ENCODE data around the gene MDFI.

The MDFI gene

DNA sequence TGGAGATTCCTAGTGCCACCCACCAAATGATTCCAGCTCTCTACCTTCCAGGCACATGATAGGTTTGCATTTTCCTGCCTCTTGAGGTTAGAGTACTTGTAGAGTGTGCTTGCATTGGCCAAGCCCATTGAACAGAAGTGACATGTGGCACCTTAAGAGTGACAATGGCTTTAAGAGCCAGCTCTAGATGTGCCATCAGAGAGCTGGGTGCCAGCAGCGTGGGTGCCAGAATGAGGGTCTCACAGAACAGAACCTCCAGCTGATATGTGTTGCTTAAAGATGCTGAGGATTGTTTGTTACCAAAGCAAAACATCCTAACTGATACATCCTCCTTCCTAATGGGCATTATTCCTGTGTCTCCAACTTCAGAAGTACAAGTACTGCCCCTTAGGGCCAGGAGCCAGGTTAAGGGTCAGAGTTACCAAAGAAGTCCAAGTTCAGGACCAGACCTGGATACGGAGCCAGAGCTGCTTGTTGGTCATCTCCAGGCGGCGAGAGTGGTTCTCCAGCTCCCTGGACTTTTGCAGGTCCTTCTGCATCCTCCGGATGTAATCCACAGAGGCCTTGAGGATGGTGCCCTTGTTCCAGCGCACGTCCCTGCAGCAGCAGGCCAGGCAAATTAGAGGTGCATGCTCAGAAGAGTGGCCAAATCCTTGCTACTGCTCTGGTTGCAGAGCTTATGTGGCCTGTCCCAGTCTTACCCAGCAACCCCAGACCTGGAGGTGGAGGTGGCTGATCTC is 47.5 kb downstream of the MDFI start:
- Histone ChIP-seq H3K79me2 (ENCODE audit: insufficient read depth, low read length) (no peaks in the 10 kb centered on the region), H3K36me3 (ENCODE audit: insufficient read depth, low read length) (peaks cover 12% of the 10 kb centered on the region; the same call in 1 of the 2 replicates), H3K9me3 (ENCODE audit: low read length) (no peaks in the 10 kb centered on the region), H3K9ac (ENCODE audit: low read length) (no peak overlapping the region), H2AFZ (ENCODE audit: low read length) (no peak overlapping the region), H3K4me3 (ENCODE audit: low read depth, low read length, poor library complexity, severe bottlenecking) (no peak overlapping the region), H3K4me1 (ENCODE audit: insufficient read depth, low read length, severe bottlenecking) (peaks cover 16% of the 10 kb centered on the region), H3K9me2 (ENCODE audit: low read depth, low read length) (no peaks in the 10 kb centered on the region), H3K4me2 (ENCODE audit: low read length) (no peak overlapping the region), H3F3A (ENCODE audit: insufficient read depth, low read length) (no peaks in the 10 kb centered on the region), H3K27me3 (ENCODE audit: insufficient read depth, low read length) (no peaks in the 10 kb centered on the region), H3K27ac (ENCODE audit: low read depth, low read length, poor library complexity, severe bottlenecking) (no peak overlapping the region), H4K20me1 (ENCODE audit: insufficient read depth, low read length) (no peaks in the 10 kb centered on the region)
- TF ChIP-seq, protein P1, sequence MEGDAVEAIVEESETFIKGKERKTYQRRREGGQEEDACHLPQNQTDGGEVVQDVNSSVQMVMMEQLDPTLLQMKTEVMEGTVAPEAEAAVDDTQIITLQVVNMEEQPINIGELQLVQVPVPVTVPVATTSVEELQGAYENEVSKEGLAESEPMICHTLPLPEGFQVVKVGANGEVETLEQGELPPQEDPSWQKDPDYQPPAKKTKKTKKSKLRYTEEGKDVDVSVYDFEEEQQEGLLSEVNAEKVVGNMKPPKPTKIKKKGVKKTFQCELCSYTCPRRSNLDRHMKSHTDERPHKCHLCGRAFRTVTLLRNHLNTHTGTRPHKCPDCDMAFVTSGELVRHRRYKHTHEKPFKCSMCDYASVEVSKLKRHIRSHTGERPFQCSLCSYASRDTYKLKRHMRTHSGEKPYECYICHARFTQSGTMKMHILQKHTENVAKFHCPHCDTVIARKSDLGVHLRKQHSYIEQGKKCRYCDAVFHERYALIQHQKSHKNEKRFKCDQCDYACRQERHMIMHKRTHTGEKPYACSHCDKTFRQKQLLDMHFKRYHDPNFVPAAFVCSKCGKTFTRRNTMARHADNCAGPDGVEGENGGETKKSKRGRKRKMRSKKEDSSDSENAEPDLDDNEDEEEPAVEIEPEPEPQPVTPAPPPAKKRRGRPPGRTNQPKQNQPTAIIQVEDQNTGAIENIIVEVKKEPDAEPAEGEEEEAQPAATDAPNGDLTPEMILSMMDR (IDR thresholded peaks at IDR 0.05; ENCODE audit: low read length) = no peak
- no peak for TF ChIP-seq EZH2 (IDR thresholded peaks at IDR 0.05; ENCODE audit: borderline replicate concordance, low read length)

DNA sequence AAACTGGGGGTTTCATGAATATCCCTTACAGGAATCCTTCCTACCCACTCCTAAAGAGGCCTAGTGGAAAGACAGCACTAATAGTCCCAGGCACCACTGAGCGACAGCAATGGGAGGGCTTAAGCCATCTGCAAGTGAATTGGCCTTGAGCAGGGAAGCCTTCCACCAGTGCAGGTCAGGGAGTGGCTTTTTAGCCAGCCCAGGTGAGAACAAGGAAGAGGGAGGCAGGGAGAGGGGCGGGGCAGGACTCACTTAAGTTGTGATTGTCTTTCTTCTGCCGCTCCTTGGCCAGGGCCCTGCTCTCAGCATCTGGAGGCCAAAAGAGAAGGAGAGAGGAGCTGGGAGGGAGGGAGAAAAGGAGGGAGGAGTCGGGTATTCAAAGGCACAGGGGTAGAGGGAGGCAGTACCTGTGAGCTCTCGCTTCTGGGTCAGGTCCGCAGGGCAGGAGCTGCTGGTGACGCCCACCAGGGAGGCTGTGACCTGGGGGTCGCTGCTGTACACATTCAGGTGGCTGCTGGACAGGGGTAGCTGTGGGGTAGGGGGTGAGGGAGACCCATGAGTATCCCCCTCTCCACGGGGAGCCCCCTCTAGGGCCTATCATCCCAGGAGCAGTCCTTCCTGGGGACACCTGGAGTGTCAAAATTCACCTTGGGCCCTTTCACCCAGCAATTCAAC is 49.4 kb downstream of the MDFI start:
- H3K4me2 ChIP-seq (ENCODE audit: low read length) = no peak overlapping the region
- peaks cover 12% of the 10 kb centered on the region; the same call in 1 of the 2 replicates for H3K36me3 ChIP-seq (ENCODE audit: insufficient read depth, low read length)
- H3K27me3 ChIP-seq (ENCODE audit: insufficient read depth, low read length) = no peaks in the 10 kb centered on the region
- H4K20me1 ChIP-seq (ENCODE audit: insufficient read depth, low read length) = no peaks in the 10 kb centered on the region
- no peaks in the 10 kb centered on the region for H3F3A ChIP-seq (ENCODE audit: insufficient read depth, low read length)
- no peaks in the 10 kb centered on the region for H3K9me3 ChIP-seq (ENCODE audit: low read length)
- no peaks in the 10 kb centered on the region for H3K9me2 ChIP-seq (ENCODE audit: low read depth, low read length)
- TF ChIP-seq, protein P1 (IDR thresholded peaks at IDR 0.05; ENCODE audit: low read length) = no peak
- TF ChIP-seq EZH2 (IDR thresholded peaks at IDR 0.05; ENCODE audit: borderline replicate concordance, low read length) = no peak
- no peak overlapping the region for H3K4me3 ChIP-seq (ENCODE audit: low read depth, low read length, poor library complexity, severe bottlenecking)
- H3K9ac ChIP-seq (ENCODE audit: low read length) = no peak overlapping the region
- no peak overlapping the region for H2AFZ ChIP-seq (ENCODE audit: low read length)
- peaks cover 12% of the 10 kb centered on the region for H3K4me1 ChIP-seq (ENCODE audit: insufficient read depth, low read length, severe bottlenecking)
- H3K79me2 ChIP-seq (ENCODE audit: insufficient read depth, low read length) = no peaks in the 10 kb centered on the region
- no peak overlapping the region for H3K27ac ChIP-seq (ENCODE audit: low read depth, low read length, poor library complexity, severe bottlenecking)

DNA sequence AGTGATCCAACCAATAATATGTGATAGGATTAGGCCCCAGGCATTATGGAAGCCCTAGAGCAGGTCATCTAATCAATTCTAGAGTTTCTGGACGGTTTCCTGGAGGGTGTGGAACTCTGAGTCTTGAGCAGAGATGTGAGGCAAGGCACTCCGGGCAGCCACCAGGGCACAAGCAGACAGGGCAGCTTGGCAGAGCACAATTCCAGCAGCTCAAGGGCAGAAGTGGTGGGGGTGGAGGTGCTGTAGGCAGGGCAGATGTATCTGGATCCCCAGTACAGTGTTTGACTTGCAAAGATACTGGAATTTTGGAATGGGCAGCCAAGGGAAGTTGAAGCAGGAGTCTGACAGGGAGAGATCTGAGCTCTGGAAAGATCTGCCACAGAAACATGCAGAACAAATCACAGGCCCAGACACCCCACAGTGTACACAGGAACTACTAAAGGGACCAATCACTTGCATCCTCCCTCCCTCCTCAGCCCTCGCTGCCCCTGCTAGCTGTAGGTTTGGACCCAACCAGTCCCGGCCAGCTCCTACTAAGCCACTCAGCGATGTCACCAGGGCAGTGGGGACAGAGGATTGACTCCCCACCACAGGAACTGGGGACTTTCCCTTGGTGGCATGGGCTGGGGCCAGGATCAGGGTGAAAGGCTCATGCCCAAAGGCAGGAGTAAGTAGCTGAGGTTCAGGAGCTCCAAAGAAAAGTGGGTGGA is 50.1 kb downstream of the MDFI start:
- no peaks in the 10 kb centered on the region for H3K27me3 ChIP-seq (ENCODE audit: insufficient read depth, low read length)
- no peaks in the 10 kb centered on the region for H3K9me2 ChIP-seq (ENCODE audit: low read depth, low read length)
- H3K4me2 ChIP-seq (ENCODE audit: low read length) = no peak overlapping the region
- no peak overlapping the region for H3K9ac ChIP-seq (ENCODE audit: low read length)
- H3K36me3 ChIP-seq (ENCODE audit: insufficient read depth, low read length) = peaks cover 12% of the 10 kb centered on the region; the same call in 1 of the 2 replicates
- peaks cover 4% of the 10 kb centered on the region for H3K4me1 ChIP-seq (ENCODE audit: insufficient read depth, low read length, severe bottlenecking)
- no peaks in the 10 kb centered on the region for H3K79me2 ChIP-seq (ENCODE audit: insufficient read depth, low read length)
- no peaks in the 10 kb centered on the region for H3F3A ChIP-seq (ENCODE audit: insufficient read depth, low read length)
- H3K27ac ChIP-seq (ENCODE audit: low read depth, low read length, poor library complexity, severe bottlenecking) = no peak overlapping the region
- H2AFZ ChIP-seq (ENCODE audit: low read length) = no peak overlapping the region
- TF ChIP-seq, protein P1 (IDR thresholded peaks at IDR 0.05; ENCODE audit: low read length) = no peak
- TF ChIP-seq EZH2 (IDR thresholded peaks at IDR 0.05; ENCODE audit: borderline replicate concordance, low read length) = no peak
- H3K9me3 ChIP-seq (ENCODE audit: low read length) = no peaks in the 10 kb centered on the region
- H4K20me1 ChIP-seq (ENCODE audit: insufficient read depth, low read length) = no peaks in the 10 kb centered on the region
- no peak overlapping the region for H3K4me3 ChIP-seq (ENCODE audit: low read depth, low read length, poor library complexity, severe bottlenecking)

Measured in OCI-LY1 (cell line).